Parathyroid adenoma (tissue), 2 donors: ENCODE data around the gene ARHGEF2.

Experiments
- H2AFZ ChIP-seq: fragments of 300-600 bp; sonication (generic); one replicate; pipeline ENCODE4 v1.7.0; 2017; ENCODE audit warnings: antibody characterized with exemption, mild to moderate bottlenecking
- H3K27ac ChIP-seq: fragments of 300-600 bp; sonication (generic); one replicate; pipeline ENCODE4 v1.7.0; 2017
- H3K27me3 ChIP-seq: fragments of 300-600 bp; sonication (generic); one replicate; pipeline ENCODE4 v1.7.0; 2017; ENCODE audit warnings: low read length; ENCODE audit not compliant: control insufficient read depth, insufficient read depth
- H3K36me3 ChIP-seq: fragments of 300-600 bp; sonication (generic); one replicate; pipeline ENCODE4 v1.7.0; 2017; ENCODE audit warnings: low read length; ENCODE audit not compliant: control insufficient read depth, insufficient read depth
- H3K4me1 ChIP-seq: fragments of 300-600 bp; sonication (generic); one replicate; pipeline ENCODE4 v1.7.0; 2017; ENCODE audit warnings: control low read depth
- H3K4me2 ChIP-seq: fragments of 300-600 bp; sonication (generic); one replicate; pipeline ENCODE4 v1.7.0; 2017; ENCODE audit warnings: low read length
- H3K4me3 ChIP-seq: fragments of 300-600 bp; sonication (generic); one replicate; pipeline ENCODE4 v1.7.0; 2017; ENCODE audit warnings: low read depth, low read length
- H3K79me2 ChIP-seq: fragments of 300-600 bp; sonication (generic); one replicate; pipeline ENCODE4 v1.7.0; 2017; ENCODE audit warnings: control low read depth
- H3K9ac ChIP-seq: fragments of 300-600 bp; sonication (generic); one replicate; pipeline ENCODE4 v1.7.0; 2017; ENCODE audit warnings: mild to moderate bottlenecking
- H3K9me3 ChIP-seq: fragments of 300-600 bp; sonication (generic); one replicate; pipeline ENCODE4 v1.7.0; 2017; ENCODE audit warnings: low read length; ENCODE audit not compliant: control insufficient read depth
- CTCF ChIP-seq: fragments of 300-600 bp; sonication (generic); IDR thresholded peaks from one replicate; pipeline ENCODE4 v1.7.0; 2017; ENCODE audit warnings: antibody characterized with exemption, mild to moderate bottlenecking
- donor health status: primary hyperparathyroidism.

Gene ARHGEF2

GRCh38 chr1:155971910-155972809 lies 6.2 kb downstream of the ARHGEF2 start:
- no peak overlapping the region for H3K4me3 ChIP-seq
- H3K4me1 ChIP-seq: no peaks in the 10 kb centered on the region
- H3K36me3 ChIP-seq: no peaks in the 10 kb centered on the region
- H3K27me3 ChIP-seq: no peaks in the 10 kb centered on the region
- H2AFZ ChIP-seq: no peak overlapping the region
- H3K4me2 ChIP-seq: no peak overlapping the region
- no peak overlapping the region for H3K9ac ChIP-seq
- no peaks in the 10 kb centered on the region for H3K79me2 ChIP-seq
- no peak overlapping the region for H3K27ac ChIP-seq
- TF ChIP-seq CTCF: no peak
- H3K9me3 ChIP-seq: no peaks in the 10 kb centered on the region

DNA sequence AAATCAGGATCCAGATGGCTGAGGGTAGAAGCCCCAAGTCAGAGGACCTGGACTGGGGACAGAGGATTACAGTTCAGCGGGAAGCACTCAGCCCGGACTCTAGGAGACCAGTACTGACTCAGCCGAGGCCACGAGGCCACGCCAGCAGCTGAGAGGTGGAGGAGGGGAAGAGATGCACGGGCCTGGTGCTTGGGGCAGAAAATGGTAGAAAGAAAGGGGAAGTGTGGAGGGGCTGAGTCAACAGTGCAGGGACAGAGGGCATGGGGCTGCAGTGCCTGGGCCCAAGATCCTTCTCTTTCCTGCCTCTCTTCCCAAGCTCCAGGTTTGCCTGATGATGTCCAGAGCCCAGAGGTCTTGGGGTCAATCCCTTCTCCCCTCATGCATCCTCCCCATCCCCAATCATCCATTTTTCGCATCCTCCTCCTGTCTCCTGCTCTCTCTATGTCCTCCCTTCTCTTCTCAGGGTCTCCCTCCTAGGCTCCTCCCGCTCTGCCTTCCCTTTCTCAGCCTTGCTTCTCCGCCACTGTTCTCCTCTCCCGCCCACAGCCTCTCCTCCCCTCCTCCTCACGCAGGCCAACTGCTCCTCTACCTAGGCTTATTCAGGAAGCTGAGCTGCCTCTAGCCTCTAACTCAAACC lies 7.7 kb downstream of the ARHGEF2 start:
- Histone ChIP-seq H3K4me2 (no peak overlapping the region), H3K9ac (no peak overlapping the region), H3K27me3 (no peaks in the 10 kb centered on the region), H2AFZ (no peak overlapping the region), H3K79me2 (no peaks in the 10 kb centered on the region), H3K4me3 (no peak overlapping the region), H3K36me3 (no peaks in the 10 kb centered on the region), H3K27ac (no peak overlapping the region), H3K4me1 (no peaks in the 10 kb centered on the region), H3K9me3 (no peaks in the 10 kb centered on the region)
- TF ChIP-seq CTCF: no peak

GRCh38 chr1:155969377-155969791 lies 9.0 kb downstream of the ARHGEF2 start:
- Histone ChIP-seq H3K79me2 (no peaks in the 10 kb centered on the region), H3K9ac (no peak overlapping the region), H3K27ac (no peak overlapping the region), H3K27me3 (no peaks in the 10 kb centered on the region), H2AFZ (no peak overlapping the region), H3K4me3 (no peak overlapping the region), H3K4me1 (no peaks in the 10 kb centered on the region), H3K4me2 (no peak overlapping the region), H3K9me3 (no peaks in the 10 kb centered on the region), H3K36me3 (no peaks in the 10 kb centered on the region)
- no peak for TF ChIP-seq CTCF

DNA sequence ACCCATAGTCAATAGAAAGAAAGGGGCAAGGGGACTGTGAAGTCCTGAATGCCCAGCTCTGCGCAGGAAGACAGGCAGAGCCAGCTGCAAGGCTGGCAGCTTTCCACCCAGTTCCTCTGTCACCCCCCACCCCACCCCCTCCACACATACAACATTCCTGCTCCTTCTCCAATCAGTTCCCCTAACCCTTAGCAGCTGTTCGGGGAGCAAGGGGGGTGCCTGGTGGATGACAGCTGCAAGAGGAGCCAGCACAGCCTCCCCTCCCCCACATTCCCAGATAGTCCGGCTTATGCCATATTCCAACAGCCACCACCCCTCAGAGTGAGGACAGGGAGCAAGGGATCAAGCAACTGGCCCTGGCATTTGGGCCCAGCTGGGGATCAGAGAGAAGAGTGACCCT lies 9.7 kb downstream of the ARHGEF2 start:
- Histone ChIP-seq H3K4me3 (no peak overlapping the region), H3K4me1 (no peaks in the 10 kb centered on the region), H3K9ac (no peak overlapping the region), H3K27me3 (no peaks in the 10 kb centered on the region), H3K79me2 (no peaks in the 10 kb centered on the region), H3K36me3 (no peaks in the 10 kb centered on the region), H3K27ac (no peak overlapping the region), H3K9me3 (no peaks in the 10 kb centered on the region), H3K4me2 (no peak overlapping the region), H2AFZ (no peak overlapping the region)
- TF ChIP-seq CTCF: no peak
